ENCODE measurements around the gene SP100. TPM values are rescaled to one million over a fixed set of nuclear protein-coding genes. Genes with fewer than 3 reads are reported as not detected.
"Not testable (repeated sequence)": the region's sequence is repeated elsewhere in the genome, so short reads cannot be mapped to it uniquely, and the experiment has no call there.

Gene SP100
- total RNA-seq, 2 donors from 2014 or later: 0.11 to 0.70 TPM

DNA sequence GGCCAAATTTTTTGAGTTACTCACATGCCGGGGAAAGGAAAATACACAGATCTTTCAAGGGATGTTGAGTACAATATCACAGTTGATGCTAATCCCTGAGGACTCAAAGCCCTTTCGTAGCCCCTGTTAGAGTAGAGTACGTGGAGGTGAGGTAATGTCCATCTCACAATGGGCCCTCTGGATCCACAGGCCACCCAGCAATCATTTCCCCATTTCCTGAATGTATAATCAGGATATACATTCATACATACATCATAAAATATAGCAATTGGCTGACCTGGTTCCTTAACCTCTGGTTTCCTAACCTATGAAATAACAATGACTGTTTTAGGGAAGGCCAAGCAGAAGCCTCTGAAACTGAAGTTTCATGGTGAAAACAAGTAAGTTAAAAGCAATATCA is 10.2 kb upstream of the SP100 start:
- Mint-ChIP-seq H3K27ac (no peak overlapping the region), H3K36me3 (ENCODE audit: low read depth) (no peaks in the 10 kb centered on the region), H3K27me3 (ENCODE audit: insufficient read depth) (peaks cover 49% of the 10 kb centered on the region), H3K9me3 (no peaks in the 10 kb centered on the region), H3K4me1 (peaks cover 7% of the 10 kb centered on the region), H3K4me3 (no peak overlapping the region)
- H3K4me1 ChIP-seq (ENCODE audit: control insufficient read depth, insufficient read depth, low read length): no peaks in the 10 kb centered on the region
- no peak overlapping the region for H3K4me3 ChIP-seq (ENCODE audit: low read length)
- WGBS, 2 experiments (ENCODE audit: insufficient coverage in 1 of 2, insufficient read length in 1 of 2): 90 to 93% methylated on average over 2 to 3 of the region's 3 CpGs
- DNase-seq: no peak
- H3K27me3 ChIP-seq (ENCODE audit: control insufficient read depth, insufficient read depth, low read length, poor library complexity, severe bottlenecking): peaks cover 17% of the 10 kb centered on the region
- TF ChIP-seq, protein P1, sequence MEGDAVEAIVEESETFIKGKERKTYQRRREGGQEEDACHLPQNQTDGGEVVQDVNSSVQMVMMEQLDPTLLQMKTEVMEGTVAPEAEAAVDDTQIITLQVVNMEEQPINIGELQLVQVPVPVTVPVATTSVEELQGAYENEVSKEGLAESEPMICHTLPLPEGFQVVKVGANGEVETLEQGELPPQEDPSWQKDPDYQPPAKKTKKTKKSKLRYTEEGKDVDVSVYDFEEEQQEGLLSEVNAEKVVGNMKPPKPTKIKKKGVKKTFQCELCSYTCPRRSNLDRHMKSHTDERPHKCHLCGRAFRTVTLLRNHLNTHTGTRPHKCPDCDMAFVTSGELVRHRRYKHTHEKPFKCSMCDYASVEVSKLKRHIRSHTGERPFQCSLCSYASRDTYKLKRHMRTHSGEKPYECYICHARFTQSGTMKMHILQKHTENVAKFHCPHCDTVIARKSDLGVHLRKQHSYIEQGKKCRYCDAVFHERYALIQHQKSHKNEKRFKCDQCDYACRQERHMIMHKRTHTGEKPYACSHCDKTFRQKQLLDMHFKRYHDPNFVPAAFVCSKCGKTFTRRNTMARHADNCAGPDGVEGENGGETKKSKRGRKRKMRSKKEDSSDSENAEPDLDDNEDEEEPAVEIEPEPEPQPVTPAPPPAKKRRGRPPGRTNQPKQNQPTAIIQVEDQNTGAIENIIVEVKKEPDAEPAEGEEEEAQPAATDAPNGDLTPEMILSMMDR (conservative IDR thresholded peaks at IDR 0.05): no peak
- H3K27ac ChIP-seq (ENCODE audit: low read depth, low read length): no peak overlapping the region
- H3K9ac ChIP-seq (ENCODE audit: extremely low read depth, low read length, poor library complexity, severe bottlenecking): no peak overlapping the region
- H3K36me3 ChIP-seq (ENCODE audit: control insufficient read depth, insufficient read depth, low read length): no peaks in the 10 kb centered on the region
- H3K9me3 ChIP-seq (ENCODE audit: control insufficient read depth, low read length): no peaks in the 10 kb centered on the region

DNA sequence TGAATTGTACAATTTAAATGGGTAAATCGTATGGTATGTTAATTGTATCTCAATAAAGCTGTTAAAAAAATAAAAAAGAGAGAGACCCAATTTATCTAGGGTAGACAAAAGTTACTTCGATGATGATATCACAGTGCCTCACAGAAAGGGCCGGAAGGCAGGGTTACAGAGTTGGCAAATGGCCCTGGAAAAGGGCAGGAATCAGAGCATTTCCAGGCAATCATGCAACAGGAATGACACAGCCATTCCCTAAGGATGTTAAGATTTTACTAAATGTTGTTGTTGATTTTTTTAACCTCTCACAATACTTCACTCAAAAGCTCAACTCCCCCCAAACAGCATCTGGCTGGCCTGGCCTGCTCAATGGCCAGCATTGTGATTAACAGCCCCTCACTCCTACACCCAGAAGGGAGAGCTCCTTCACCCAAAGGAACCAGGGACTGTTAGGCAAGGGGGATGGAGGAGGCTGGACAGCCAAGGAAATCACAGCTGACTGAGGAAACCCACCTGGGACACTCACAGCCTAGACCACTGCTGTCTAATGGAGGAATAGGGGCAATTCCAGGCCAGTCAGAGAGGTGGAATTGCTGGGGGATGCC is 7.7 kb upstream of the SP100 start:
- no peaks in the 10 kb centered on the region for H3K4me1 ChIP-seq (ENCODE audit: control insufficient read depth, insufficient read depth, low read length)
- no peaks in the 10 kb centered on the region for H3K36me3 ChIP-seq (ENCODE audit: control insufficient read depth, insufficient read depth, low read length)
- H3K4me3 ChIP-seq (ENCODE audit: low read length): no peak overlapping the region
- no peaks in the 10 kb centered on the region for H3K9me3 ChIP-seq (ENCODE audit: control insufficient read depth, low read length)
- H3K9me3 Mint-ChIP-seq: no peaks in the 10 kb centered on the region
- TF ChIP-seq, protein P1 (conservative IDR thresholded peaks at IDR 0.05): no peak
- WGBS, 2 experiments (ENCODE audit: insufficient coverage in 1 of 2, insufficient read length in 1 of 2): 83 to 93% methylated on average over 2 to 3 of the region's 3 CpGs
- peaks cover 3% of the 10 kb centered on the region for H3K4me1 Mint-ChIP-seq
- no peak for DNase-seq
- peaks cover 42% of the 10 kb centered on the region for H3K27me3 ChIP-seq (ENCODE audit: control insufficient read depth, insufficient read depth, low read length, poor library complexity, severe bottlenecking)
- H3K27ac Mint-ChIP-seq: no peak overlapping the region
- no peak overlapping the region for H3K4me3 Mint-ChIP-seq
- H3K27me3 Mint-ChIP-seq (ENCODE audit: insufficient read depth): peaks cover 68% of the 10 kb centered on the region
- no peaks in the 10 kb centered on the region for H3K36me3 Mint-ChIP-seq (ENCODE audit: low read depth)
- no peak overlapping the region for H3K9ac ChIP-seq (ENCODE audit: extremely low read depth, low read length, poor library complexity, severe bottlenecking)
- H3K27ac ChIP-seq (ENCODE audit: low read depth, low read length): no peak overlapping the region

DNA sequence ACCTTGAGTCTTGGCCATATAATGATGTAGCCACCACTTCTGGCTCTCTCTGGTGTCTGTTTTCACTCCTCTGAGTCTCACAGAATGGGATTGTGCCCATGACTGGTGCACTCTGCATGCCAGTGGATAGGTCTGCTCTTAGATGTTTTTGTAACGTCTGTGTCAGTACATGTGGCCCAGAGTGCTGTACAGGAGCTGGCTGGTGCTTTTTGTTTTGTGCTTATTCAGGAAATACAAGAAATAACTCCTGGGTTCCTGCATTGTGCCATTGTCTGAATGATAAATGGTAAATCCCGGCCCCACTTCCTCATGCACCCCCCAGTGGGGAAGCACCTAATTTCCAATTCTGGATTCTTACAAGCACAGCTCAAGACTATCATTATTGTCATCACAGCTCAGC is 6.7 kb upstream of the SP100 start:
- not testable (repeated sequence) for H3K4me3 ChIP-seq (ENCODE audit: low read length); H3K9ac ChIP-seq (ENCODE audit: extremely low read depth, low read length, poor library complexity, severe bottlenecking); H3K36me3 ChIP-seq (ENCODE audit: control insufficient read depth, insufficient read depth, low read length); H3K27ac Mint-ChIP-seq; H3K36me3 Mint-ChIP-seq (ENCODE audit: low read depth); H3K27ac ChIP-seq (ENCODE audit: low read depth, low read length); H3K9me3 ChIP-seq (ENCODE audit: control insufficient read depth, low read length); H3K9me3 Mint-ChIP-seq; H3K4me3 Mint-ChIP-seq; H3K4me1 Mint-ChIP-seq; H3K4me1 ChIP-seq (ENCODE audit: control insufficient read depth, insufficient read depth, low read length); DNase-seq
- H3K27me3 ChIP-seq (ENCODE audit: control insufficient read depth, insufficient read depth, low read length, poor library complexity, severe bottlenecking): peaks cover 46% of the 10 kb centered on the region
- peaks cover 68% of the 10 kb centered on the region for H3K27me3 Mint-ChIP-seq (ENCODE audit: insufficient read depth)
- WGBS, 2 experiments (ENCODE audit: insufficient coverage in 1 of 2, insufficient read length in 1 of 2): 83 to 92% methylated on average over 2 of the region's 2 CpGs

DNA sequence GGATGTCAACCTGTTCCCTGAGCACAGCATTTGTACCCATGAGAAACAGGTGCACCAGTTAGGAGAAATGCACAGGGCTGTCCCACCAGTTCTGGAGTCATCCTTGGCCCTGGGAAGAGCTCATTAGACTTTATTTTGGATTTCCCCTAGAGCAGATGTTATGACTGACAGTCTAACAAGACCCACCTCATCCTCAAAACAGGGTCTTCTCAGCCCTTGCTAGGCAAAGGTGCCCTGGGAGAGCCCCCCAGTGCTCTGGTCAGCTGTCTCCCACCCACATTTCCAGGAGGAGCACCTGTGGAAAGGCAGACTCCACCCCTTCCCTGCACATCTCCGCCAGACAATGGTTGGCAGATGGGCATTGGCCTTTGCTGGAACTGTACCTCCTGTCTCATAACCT is 5.7 kb upstream of the SP100 start:
- no peak overlapping the region for H3K27ac ChIP-seq (ENCODE audit: low read depth, low read length)
- Mint-ChIP-seq H3K27me3 (ENCODE audit: insufficient read depth) (peaks cover 68% of the 10 kb centered on the region), H3K4me3 (no peak overlapping the region), H3K9me3 (no peaks in the 10 kb centered on the region), H3K36me3 (ENCODE audit: low read depth) (no peaks in the 10 kb centered on the region), H3K27ac (no peak overlapping the region), H3K4me1 (peaks cover 3% of the 10 kb centered on the region)
- no peaks in the 10 kb centered on the region for H3K4me1 ChIP-seq (ENCODE audit: control insufficient read depth, insufficient read depth, low read length)
- TF ChIP-seq, protein P1 (conservative IDR thresholded peaks at IDR 0.05): no peak
- DNase-seq: no peak
- WGBS, 2 experiments (ENCODE audit: insufficient coverage in 1 of 2, insufficient read length in 1 of 2): 91 to 100% methylated on average over 1 of the region's 1 CpG
- H3K4me3 ChIP-seq (ENCODE audit: low read length): no peak overlapping the region
- peaks cover 46% of the 10 kb centered on the region for H3K27me3 ChIP-seq (ENCODE audit: control insufficient read depth, insufficient read depth, low read length, poor library complexity, severe bottlenecking)
- H3K9me3 ChIP-seq (ENCODE audit: control insufficient read depth, low read length): no peaks in the 10 kb centered on the region
- H3K36me3 ChIP-seq (ENCODE audit: control insufficient read depth, insufficient read depth, low read length): no peaks in the 10 kb centered on the region
- H3K9ac ChIP-seq (ENCODE audit: extremely low read depth, low read length, poor library complexity, severe bottlenecking): no peak overlapping the region

Data from endodermal cell (in vitro differentiated cells).